Measurements from ENCODE around the gene NDUFS8. TPM values are rescaled to one million over a fixed set of nuclear protein-coding genes. Genes with fewer than 3 reads are reported as not detected.

Gene NDUFS8
- total and polyA plus RNA-seq, 2 of the 4 experiments (the other 2 are of a cell fraction): 85.9 to 131 TPM

DNA sequence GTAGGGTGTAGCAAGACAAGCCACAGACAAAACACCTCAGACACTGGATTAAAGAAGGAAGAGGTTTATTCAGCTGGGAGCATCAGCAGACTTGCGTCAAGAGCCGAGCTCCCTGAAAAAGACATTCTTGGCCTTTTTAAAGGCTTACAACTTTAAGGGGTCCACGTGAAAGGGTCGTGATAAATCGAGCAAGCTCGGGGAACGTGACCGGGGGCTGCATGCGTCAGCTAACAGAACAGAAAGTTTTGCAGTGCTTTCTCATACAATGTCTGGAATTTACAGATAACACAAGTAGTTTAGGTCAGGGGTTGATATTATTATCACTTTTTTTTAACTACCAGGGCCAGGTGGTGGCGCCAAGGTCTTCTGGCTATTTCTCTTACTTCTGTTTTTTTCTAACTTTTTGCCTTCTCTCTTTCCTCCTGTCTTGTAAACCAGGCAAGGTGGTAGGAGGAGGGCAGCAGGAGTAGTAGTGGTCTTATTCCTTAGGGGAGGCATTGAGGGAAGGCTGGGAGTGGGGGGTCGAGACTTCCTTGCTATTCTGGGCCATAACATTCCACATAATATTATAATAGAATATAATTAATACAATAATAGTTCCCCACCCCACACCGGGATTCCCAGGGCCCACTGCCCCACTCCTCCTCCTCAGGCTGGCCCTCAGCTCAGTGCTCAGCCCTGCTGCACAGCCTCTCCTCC is 20.9 kb upstream of the NDUFS8 start:
- Histone ChIP-seq H3K36me3 (ENCODE audit: control insufficient read depth, insufficient read depth, low read length) (no peaks in the 10 kb centered on the region), H2AK9ac (replicated peaks; ENCODE audit: low read depth, low read length, poor library complexity) (peak overlapping the region; percentile 100), H3K27me3 (ENCODE audit: control insufficient read depth, insufficient read depth, low read length) (no peaks in the 10 kb centered on the region), H4K5ac (ENCODE audit: low read depth, low read length) (peak overlapping the region; percentile 57), H2AK5ac (ENCODE audit: low read depth, low read length) (peak overlapping the region; percentile 90), H3K18ac (ENCODE audit: low read depth, low read length) (peak overlapping the region; percentile 40; the same call in 1 of the 2 replicates), H3K9me3 (ENCODE audit: control insufficient read depth, insufficient read depth, low read length) (no peaks in the 10 kb centered on the region), H3K4ac (ENCODE audit: low read depth, low read length) (peak overlapping the region; percentile 100), H3K56ac (ENCODE audit: extremely low read depth, insufficient read depth, low read length) (peak overlapping the region; percentile 63), H2BK15ac (ENCODE audit: low read depth, low read length) (peak overlapping the region; percentile 77; the same call in 2 of the 3 replicates), H2AFZ (replicated peaks; ENCODE audit: low read length, poor library complexity) (peak overlapping the region; percentile 90), H3K23ac (ENCODE audit: low read depth, low read length) (no peak overlapping the region), H4K91ac (ENCODE audit: insufficient read depth, low read depth, low read length) (peak overlapping the region; percentile 91), H4K20me1 (ENCODE audit: insufficient read depth, low read length) (no peaks in the 10 kb centered on the region), H4K8ac (ENCODE audit: low read depth in 2 of 2, low read length in 2 of 2) (peak overlapping the region; percentile 92 to 99; a peak in 3 of 4 replicates), H2BK20ac (ENCODE audit: low read depth, low read length) (peak overlapping the region; percentile 47), H3K4me2 (ENCODE audit: low read depth, low read length) (peak overlapping the region; percentile 42), H3K9me1 (ENCODE audit: insufficient read depth, low read length) (peaks cover 31% of the 10 kb centered on the region), H3K79me1 (ENCODE audit: low read depth in 1 of 2, low read length in 2 of 2) (peaks cover 19 to 40% of the 10 kb centered on the region in 2 experiments; a peak in 3 of 4 replicates), H2BK5ac (ENCODE audit: low read depth, low read length, poor library complexity, severe bottlenecking) (peak overlapping the region; percentile 89), H3K4me1 (ENCODE audit: control insufficient read depth, insufficient read depth, low read length) (peaks cover 39% of the 10 kb centered on the region), H3K27ac (ENCODE audit: insufficient read depth, low read length) (peak overlapping the region; percentile 88), H3K14ac (replicated peaks; ENCODE audit: low read depth, low read length) (peak overlapping the region; percentile 50), H2BK120ac (ENCODE audit: low read depth, low read length) (peak overlapping the region; percentile 98), H3K4me3 (ENCODE audit: insufficient read depth, low read depth, low read length) (0 out of 2 replicates have a peak overlapping the region, but pooled peaks have one; percentile 42), H3K9ac (ENCODE audit: low read depth, low read length) (peak overlapping the region; percentile 58)
- BruUV-seq (replicated peaks): no TSS peak
- dilution Hi-C loops (cut with HindIII; ENCODE audit: low sequenced_read_pairs, unreplicated experiment): no loop called here
- CTCF ChIA-PET: interaction anchor here (0.9 kb wide), 1 partner anchor 16 kb away, joined by 3 read pairs; no protein-coding TSS in a partner anchor
- in situ Hi-C loops (cut with MboI; ENCODE audit: low sequenced_read_pairs): no loop called here
- no CpG with 5 or more reads among the region's 12 CpGs for WGBS, 2 experiments (ENCODE audit: extremely low coverage in 2 of 2, insufficient read length in 1 of 2)
- 0 out of 2 replicates have a peak, but pooled peaks have one; percentile 2 for ATAC-seq (ENCODE audit: low read depth)
- peak; percentile 53 for DNase-seq
- POLR2A ChIA-PET (ENCODE audit: unreplicated experiment): no interaction called here
- intact Hi-C loops (cut with micrococcal nuclease): loop anchor here (5.0 kb wide), 2 partner anchors 108 to 198 kb away; no protein-coding TSS in a partner anchor
- no peak for TF ChIP-seq ELK1 (IDR thresholded peaks at IDR 0.05; ENCODE audit: borderline replicate concordance, low read depth, low read length)
- TF ChIP-seq NFE2L2 (IDR thresholded peaks at IDR 0.05; ENCODE audit: low read depth, low read length): no peak
- no peak for TF ChIP-seq POLR2A (IDR thresholded peaks at IDR 0.05; ENCODE audit: low read depth, low read length)
- no peak for TF ChIP-seq RFX5 (IDR thresholded peaks at IDR 0.05; ENCODE audit: low read depth, low read length)
- peak; percentile 85 for TF ChIP-seq BHLHE40 (IDR thresholded peaks at IDR 0.05; ENCODE audit: low read depth, low read length)
- TF ChIP-seq, protein P1, sequence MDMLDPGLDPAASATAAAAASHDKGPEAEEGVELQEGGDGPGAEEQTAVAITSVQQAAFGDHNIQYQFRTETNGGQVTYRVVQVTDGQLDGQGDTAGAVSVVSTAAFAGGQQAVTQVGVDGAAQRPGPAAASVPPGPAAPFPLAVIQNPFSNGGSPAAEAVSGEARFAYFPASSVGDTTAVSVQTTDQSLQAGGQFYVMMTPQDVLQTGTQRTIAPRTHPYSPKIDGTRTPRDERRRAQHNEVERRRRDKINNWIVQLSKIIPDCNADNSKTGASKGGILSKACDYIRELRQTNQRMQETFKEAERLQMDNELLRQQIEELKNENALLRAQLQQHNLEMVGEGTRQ (IDR thresholded peaks at IDR 0.05; ENCODE audit: low read depth, low read length): no peak
- peak; percentile 52 for TF ChIP-seq RAD21 (IDR thresholded peaks at IDR 0.05; ENCODE audit: low read length)
- TF ChIP-seq CHD1 (IDR thresholded peaks at IDR 0.05; ENCODE audit: low read depth, low read length): no peak
- TF ChIP-seq SMC3 (IDR thresholded peaks at IDR 0.05; ENCODE audit: low read depth, low read length): peak; percentile 24; the same call in 1 of the 2 replicates
- TF ChIP-seq MXI1 (IDR thresholded peaks at IDR 0.05; ENCODE audit: borderline replicate concordance, low read depth, low read length): no peak
- no peak for TF ChIP-seq FOS (IDR thresholded peaks at IDR 0.05; ENCODE audit: low read depth, low read length)
- TF ChIP-seq, protein P2, sequence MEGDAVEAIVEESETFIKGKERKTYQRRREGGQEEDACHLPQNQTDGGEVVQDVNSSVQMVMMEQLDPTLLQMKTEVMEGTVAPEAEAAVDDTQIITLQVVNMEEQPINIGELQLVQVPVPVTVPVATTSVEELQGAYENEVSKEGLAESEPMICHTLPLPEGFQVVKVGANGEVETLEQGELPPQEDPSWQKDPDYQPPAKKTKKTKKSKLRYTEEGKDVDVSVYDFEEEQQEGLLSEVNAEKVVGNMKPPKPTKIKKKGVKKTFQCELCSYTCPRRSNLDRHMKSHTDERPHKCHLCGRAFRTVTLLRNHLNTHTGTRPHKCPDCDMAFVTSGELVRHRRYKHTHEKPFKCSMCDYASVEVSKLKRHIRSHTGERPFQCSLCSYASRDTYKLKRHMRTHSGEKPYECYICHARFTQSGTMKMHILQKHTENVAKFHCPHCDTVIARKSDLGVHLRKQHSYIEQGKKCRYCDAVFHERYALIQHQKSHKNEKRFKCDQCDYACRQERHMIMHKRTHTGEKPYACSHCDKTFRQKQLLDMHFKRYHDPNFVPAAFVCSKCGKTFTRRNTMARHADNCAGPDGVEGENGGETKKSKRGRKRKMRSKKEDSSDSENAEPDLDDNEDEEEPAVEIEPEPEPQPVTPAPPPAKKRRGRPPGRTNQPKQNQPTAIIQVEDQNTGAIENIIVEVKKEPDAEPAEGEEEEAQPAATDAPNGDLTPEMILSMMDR (conservative IDR thresholded peaks at IDR 0.05; ENCODE audit: low read depth, low read length): peak; percentile 42; the same call in 1 of the 2 replicates
- TF ChIP-seq RCOR1 (IDR thresholded peaks at IDR 0.05; ENCODE audit: insufficient replicate concordance, low read length): no peak
- TF ChIP-seq MAFK (IDR thresholded peaks at IDR 0.05; ENCODE audit: low read depth, low read length): no peak
